Body of pancreas (tissue), 4 donors: ENCODE measurements around the gene ADAMTS2. TPM values are rescaled to one million over a fixed set of nuclear protein-coding genes. Genes with fewer than 3 reads are reported as not detected.

ENCODE experiments used
- ATAC-seq: fragments of 150-250 bp; one replicate; pipeline ENCODE4 v1.9.1; 2016
- DNase-seq, 4 donors: peaks; one replicate each; pipeline ENCODE4 v3.0.0-alpha.2; 2019
- H3K27ac ChIP-seq, 4 donors: fragments of 200-600 bp; sonication (generic); 1 replicate in 3 of 4; 2 replicates in 1 of 4; pipeline versions ENCODE4 v1.5.1 to v1.6.1; 2016 to 2019; ENCODE audit warnings: mild to moderate bottlenecking in 1 of 4, mixed read lengths in 1 of 4, moderate library complexity in 1 of 4
- H3K27me3 ChIP-seq, 2 donors: fragments of 200-600 bp; sonication (generic); one replicate each; pipeline ENCODE4 v1.6.0; 2016; ENCODE audit warnings: mild to moderate bottlenecking in 1 of 2
- H3K36me3 ChIP-seq, 2 donors: fragments of 200-600 bp; sonication (generic); replicated peaks in 1 of 2; 2 replicates each; pipeline ENCODE4 v1.5.1; 2016; ENCODE audit warnings: low read depth in 2 of 2; ENCODE audit not compliant: insufficient read depth in 1 of 2
- H3K4me1 ChIP-seq: fragments of 200-600 bp; sonication (generic); one replicate; pipeline ENCODE4 v1.6.0; 2016
- H3K4me3 ChIP-seq, 2 donors: fragments of 200-600 bp; sonication (generic); 1 replicate in 1 of 2; 2 replicates in 1 of 2; pipeline ENCODE4 v1.5.1; 2016 to 2019
- H3K9me3 ChIP-seq, 3 donors: fragments of 200-600 bp; sonication (generic); 1 replicate in 2 of 3; 2 replicates in 1 of 3; pipeline ENCODE4 v1.5.1; 2016
- POLR2A ChIP-seq, 3 donors: fragments of 450-650 bp; IDR thresholded peaks; one replicate each; pipeline ENCODE4 v1.6.1; 2016; ENCODE audit warnings: antibody characterized with exemption in 3 of 3, mild to moderate bottlenecking in 2 of 3
- WGBS, 2 donors: methylation state at CpG; one replicate each; pipeline ENCODE4 v1.1.5; 2017; 5-methylcytosine and 5-hydroxymethylcytosine counted together
- intact Hi-C: fragments of 100-400 bp; cut with DNase I; formaldehyde crosslinking; loops from one replicate; pipeline ENCODE4 v1.15.1; 2023
- total RNA-seq, 2 donors: library from RNA; depleted of rRNA; stranded (reverse); fragments of >200 nt; gene quantifications; one replicate each; pipeline ENCODE4 v1.1.0, GENCODE V29; 2016
- TF ChIP-seq, protein P1 (sequence below), 7 experiments: fragments of 450-650 bp in 4 of 7; fragments of 200-600 bp in 3 of 7; sonication (generic) in 3 of 7; IDR thresholded peaks; one replicate each; pipeline ENCODE4 v1.5.1; 2016 to 2019; ENCODE audit warnings: antibody characterized with exemption in 7 of 7

The ADAMTS2 gene
- total RNA-seq, 2 donors from 2014 or later: 9.1 to 19.1 TPM

DNA sequence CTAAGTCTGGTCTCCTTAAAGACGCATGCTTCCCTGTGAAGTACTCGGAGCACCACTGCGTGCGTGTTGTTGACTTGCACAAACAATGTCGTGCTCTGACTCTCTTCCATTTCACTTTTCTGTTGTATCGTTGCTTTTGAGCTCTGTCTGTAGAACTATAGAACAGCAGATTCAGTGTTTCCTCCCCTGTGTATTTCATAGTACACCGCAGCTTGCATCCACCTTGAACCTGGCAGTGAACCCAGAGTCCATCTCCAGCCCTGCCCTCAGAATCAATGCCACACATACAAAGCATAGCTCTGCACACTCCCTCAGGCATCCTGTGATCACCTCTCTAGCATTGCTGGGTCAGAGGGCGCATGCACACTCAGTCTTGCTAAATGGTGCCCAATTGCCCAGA, 37.2 kb upstream of the ADAMTS2 start:
- no peaks in the 10 kb centered on the region for H3K27me3 ChIP-seq
- no peak for DNase-seq
- ATAC-seq: no peak
- H3K9me3 ChIP-seq: no peaks in the 10 kb centered on the region
- 74 to 77% methylated on average over 8 of the region's 8 CpGs for WGBS, 2 donors
- no peaks in the 10 kb centered on the region for H3K4me1 ChIP-seq
- no peaks in the 10 kb centered on the region for H3K36me3 ChIP-seq
- no peak overlapping the region for H3K4me3 ChIP-seq
- no peak for TF ChIP-seq POLR2A (IDR thresholded peaks at IDR 0.05)
- TF ChIP-seq, protein P1, sequence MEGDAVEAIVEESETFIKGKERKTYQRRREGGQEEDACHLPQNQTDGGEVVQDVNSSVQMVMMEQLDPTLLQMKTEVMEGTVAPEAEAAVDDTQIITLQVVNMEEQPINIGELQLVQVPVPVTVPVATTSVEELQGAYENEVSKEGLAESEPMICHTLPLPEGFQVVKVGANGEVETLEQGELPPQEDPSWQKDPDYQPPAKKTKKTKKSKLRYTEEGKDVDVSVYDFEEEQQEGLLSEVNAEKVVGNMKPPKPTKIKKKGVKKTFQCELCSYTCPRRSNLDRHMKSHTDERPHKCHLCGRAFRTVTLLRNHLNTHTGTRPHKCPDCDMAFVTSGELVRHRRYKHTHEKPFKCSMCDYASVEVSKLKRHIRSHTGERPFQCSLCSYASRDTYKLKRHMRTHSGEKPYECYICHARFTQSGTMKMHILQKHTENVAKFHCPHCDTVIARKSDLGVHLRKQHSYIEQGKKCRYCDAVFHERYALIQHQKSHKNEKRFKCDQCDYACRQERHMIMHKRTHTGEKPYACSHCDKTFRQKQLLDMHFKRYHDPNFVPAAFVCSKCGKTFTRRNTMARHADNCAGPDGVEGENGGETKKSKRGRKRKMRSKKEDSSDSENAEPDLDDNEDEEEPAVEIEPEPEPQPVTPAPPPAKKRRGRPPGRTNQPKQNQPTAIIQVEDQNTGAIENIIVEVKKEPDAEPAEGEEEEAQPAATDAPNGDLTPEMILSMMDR (IDR thresholded peaks at IDR 0.05): no peak
- intact Hi-C loops: no loop called here
- no peak overlapping the region for H3K27ac ChIP-seq

DNA sequence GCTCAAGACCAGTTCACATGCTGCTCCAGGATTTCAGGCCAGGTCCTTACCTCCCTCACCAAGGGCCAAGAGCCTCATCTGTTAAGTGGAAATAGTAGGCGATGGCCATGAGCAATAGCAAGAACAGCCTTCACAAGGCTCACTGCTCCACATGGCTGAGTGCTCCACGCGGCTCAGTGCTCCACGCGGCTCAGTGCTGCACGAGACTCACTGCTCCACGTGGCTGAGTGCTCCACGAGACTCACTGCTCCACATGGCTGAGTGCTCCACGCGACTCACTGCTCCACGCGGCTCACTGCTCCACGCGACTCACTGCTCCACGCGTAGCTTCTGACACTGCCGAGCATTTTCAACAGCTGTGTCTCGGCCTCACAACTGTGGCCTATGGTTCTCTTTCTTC, 36.4 kb upstream of the ADAMTS2 start:
- DNase-seq (no peak), ATAC-seq (no peak)
- intact Hi-C loops: no loop called here
- Histone ChIP-seq H3K27me3 (no peaks in the 10 kb centered on the region), H3K4me1 (no peaks in the 10 kb centered on the region), H3K4me3 (no peak overlapping the region), H3K27ac (no peak overlapping the region), H3K9me3 (no peaks in the 10 kb centered on the region), H3K36me3 (no peaks in the 10 kb centered on the region)
- no peak for TF ChIP-seq POLR2A (IDR thresholded peaks at IDR 0.05)
- TF ChIP-seq, protein P1 (IDR thresholded peaks at IDR 0.05): no peak
- 83 to 88% methylated on average over 16 to 18 of the region's 18 CpGs for WGBS, 2 donors

DNA sequence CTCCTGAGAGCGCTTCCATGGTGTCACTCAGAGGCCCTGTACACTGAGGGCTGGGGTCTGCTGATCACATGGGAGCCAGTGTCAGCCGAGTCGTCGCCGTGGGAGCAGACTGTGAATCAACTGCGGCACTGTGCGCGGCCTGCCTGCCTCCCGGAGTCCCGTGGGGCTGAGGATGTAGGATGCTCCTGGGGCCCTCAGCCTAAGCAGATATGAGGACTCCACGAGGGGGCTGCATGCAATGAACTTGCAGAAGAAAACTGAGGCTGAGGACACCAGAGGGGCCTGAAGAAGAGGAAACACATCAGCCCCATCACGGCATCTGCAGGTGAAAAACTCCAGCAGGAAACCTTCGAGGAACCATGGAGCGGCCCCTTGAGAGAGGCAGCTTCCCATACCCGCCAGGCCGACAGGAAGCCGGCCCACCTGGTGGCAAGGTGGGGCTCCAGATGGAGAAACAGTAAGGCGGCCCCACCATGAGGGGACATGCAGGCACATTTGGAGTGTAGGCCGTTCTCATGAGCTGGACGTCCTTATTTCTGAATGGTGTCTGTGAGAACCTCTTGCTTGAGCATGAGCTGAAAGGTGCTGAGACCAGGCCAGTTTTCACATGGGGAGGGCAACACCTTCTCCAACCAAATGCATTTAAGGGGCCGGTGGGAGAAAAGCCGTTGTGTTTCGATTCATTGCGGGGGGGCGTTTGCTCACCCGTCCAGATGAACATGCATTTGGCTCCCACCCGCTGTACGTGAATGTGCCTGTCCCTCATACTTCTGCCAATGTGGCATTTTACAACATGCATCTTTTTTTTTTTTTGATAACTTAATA, 35.2 kb upstream of the ADAMTS2 start:
- intact Hi-C loops: no loop called here

DNA sequence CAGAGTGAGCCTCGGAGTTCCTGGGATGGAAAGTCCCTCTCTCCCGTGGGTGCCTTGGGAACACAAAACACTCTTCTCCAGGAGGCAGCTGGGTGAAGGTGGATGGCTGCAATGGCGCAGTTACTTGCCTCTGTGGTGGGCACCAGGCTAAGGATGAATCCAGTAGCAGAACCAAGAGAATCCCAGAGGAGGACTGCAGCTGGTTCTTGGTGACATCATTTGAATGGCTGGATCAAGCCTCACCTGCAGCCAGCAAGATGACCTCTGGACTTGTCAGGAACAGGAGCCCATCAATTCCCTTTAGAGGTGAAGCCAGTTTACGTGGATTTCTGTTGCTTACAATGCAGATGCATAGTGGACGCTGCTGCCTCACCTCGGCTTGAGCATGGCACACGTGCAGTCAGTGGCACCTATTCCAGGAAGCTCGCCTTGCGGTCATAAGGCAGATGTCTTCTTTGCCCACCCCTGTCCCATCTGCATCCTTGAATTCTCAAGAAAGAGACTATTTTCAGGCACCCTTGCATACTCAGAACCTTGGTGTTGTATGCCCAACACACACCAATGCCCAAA, 34.1 kb upstream of the ADAMTS2 start:
- no peak overlapping the region for H3K4me3 ChIP-seq
- H3K27ac ChIP-seq: no peak overlapping the region
- TF ChIP-seq POLR2A (IDR thresholded peaks at IDR 0.05): no peak
- TF ChIP-seq, protein P1 (IDR thresholded peaks at IDR 0.05): no peak
- 66 to 80% methylated on average over 5 to 9 of the region's 9 CpGs for WGBS, 2 donors
- H3K27me3 ChIP-seq: no peaks in the 10 kb centered on the region
- no peak for DNase-seq
- intact Hi-C loops: no loop called here
- no peak for ATAC-seq
- H3K36me3 ChIP-seq: no peaks in the 10 kb centered on the region
- no peaks in the 10 kb centered on the region for H3K9me3 ChIP-seq
- no peaks in the 10 kb centered on the region for H3K4me1 ChIP-seq

More for the DNA sequence above, 35.2 kb upstream of the ADAMTS2 start:
- Histone ChIP-seq H3K4me3 (no peak overlapping the region), H3K27me3 (no peaks in the 10 kb centered on the region), H3K9me3 (no peaks in the 10 kb centered on the region), H3K36me3 (no peaks in the 10 kb centered on the region), H3K4me1 (no peaks in the 10 kb centered on the region), H3K27ac (no peak overlapping the region)
- TF ChIP-seq, protein P1 (IDR thresholded peaks at IDR 0.05): no peak
- TF ChIP-seq POLR2A (IDR thresholded peaks at IDR 0.05): no peak
- DNase-seq: no peak
- ATAC-seq: no peak
- WGBS, 2 donors: 74 to 78% methylated on average over 26 to 28 of the region's 28 CpGs
